Esophagus squamous epithelium (tissue), 5 donors: ENCODE data around the gene KRTAP20-2. TPM values are rescaled to one million over a fixed set of nuclear protein-coding genes. Genes with fewer than 3 reads are reported as not detected.

Experiments
- DNase-seq: peaks from one replicate; lab custom pipeline; 2025; lab: John Stamatoyannopoulos, UW
- H3K27ac ChIP-seq, 4 donors: fragments of 200-600 bp; sonication (generic); one replicate each; pipeline ENCODE4 v1.5.1; 2016 to 2019; ENCODE audit warnings: mild to moderate bottlenecking in 1 of 4
- H3K27me3 ChIP-seq, 4 donors: fragments of 200-600 bp; sonication (generic); 1 replicate in 3 of 4; 2 replicates in 1 of 4; pipeline versions ENCODE4 v1.5.1 to v1.6.0; 2017 to 2021; ENCODE audit warnings: antibody characterized with exemption in 1 of 4
- H3K36me3 ChIP-seq, 3 donors: fragments of 200-600 bp; sonication (generic); one replicate each; pipeline ENCODE4 v1.5.1; 2016 to 2019
- H3K4me1 ChIP-seq, 3 donors: fragments of 200-600 bp; sonication (generic); one replicate each; pipeline ENCODE4 v1.5.1; 2017 to 2019
- H3K4me3 ChIP-seq, 4 donors: fragments of 200-600 bp; sonication (generic); 1 replicate in 3 of 4; 2 replicates in 1 of 4; pipeline ENCODE4 v1.5.1; 2016 to 2019; ENCODE audit warnings: mild to moderate bottlenecking in 2 of 4, moderate library complexity in 1 of 4
- H3K9me3 ChIP-seq, 3 donors: fragments of 200-600 bp; sonication (generic); one replicate each; pipeline ENCODE4 v1.5.1; 2016 to 2019
- POLR2A ChIP-seq, 4 donors: fragments of 450-650 bp; IDR thresholded peaks; one replicate each; pipeline ENCODE4 v1.6.1; 2017; ENCODE audit warnings: antibody characterized with exemption in 4 of 4, mild to moderate bottlenecking in 4 of 4, moderate library complexity in 3 of 4
- WGBS, 2 donors: methylation state at CpG; one replicate each; pipeline ENCODE4 v1.1.5; 2018; 5-methylcytosine and 5-hydroxymethylcytosine counted together
- intact Hi-C: fragments of 100-400 bp; cut with DNase I; formaldehyde crosslinking; loops from one replicate; pipeline ENCODE4 v1.15.0; 2022
- total RNA-seq, 4 donors: library from RNA; depleted of rRNA; stranded (reverse); fragments of >200 nt; gene quantifications; one replicate each; pipeline ENCODE4 v1.1.0, GENCODE V29; 2016
- TF ChIP-seq, protein P1 (sequence below), 6 experiments: fragments of 450-650 bp in 4 of 6; fragments of 200-600 bp in 2 of 6; sonication (generic) in 2 of 6; IDR thresholded peaks; one replicate each; pipeline ENCODE4 v1.5.1; 2016 to 2019; ENCODE audit warnings: antibody characterized with exemption in 6 of 6, mild to moderate bottlenecking in 4 of 6, moderate library complexity in 4 of 6
- donor health status: DM: yes; HTN: yes; CAD: no.

Gene KRTAP20-2
- total RNA-seq, 4 donors from 2014 or later: not detected

- H3K27ac ChIP-seq: no peak overlapping the region
- H3K4me1 ChIP-seq: no peaks in the 10 kb centered on the region
- H3K4me3 ChIP-seq: no peak overlapping the region
- H3K9me3 ChIP-seq: peaks cover 0 to 13% (median 0%) of the 10 kb centered on the region in 3 donors
- no peaks in the 10 kb centered on the region for H3K36me3 ChIP-seq
- TF ChIP-seq POLR2A (IDR thresholded peaks at IDR 0.05): no peak
- TF ChIP-seq, protein P1, sequence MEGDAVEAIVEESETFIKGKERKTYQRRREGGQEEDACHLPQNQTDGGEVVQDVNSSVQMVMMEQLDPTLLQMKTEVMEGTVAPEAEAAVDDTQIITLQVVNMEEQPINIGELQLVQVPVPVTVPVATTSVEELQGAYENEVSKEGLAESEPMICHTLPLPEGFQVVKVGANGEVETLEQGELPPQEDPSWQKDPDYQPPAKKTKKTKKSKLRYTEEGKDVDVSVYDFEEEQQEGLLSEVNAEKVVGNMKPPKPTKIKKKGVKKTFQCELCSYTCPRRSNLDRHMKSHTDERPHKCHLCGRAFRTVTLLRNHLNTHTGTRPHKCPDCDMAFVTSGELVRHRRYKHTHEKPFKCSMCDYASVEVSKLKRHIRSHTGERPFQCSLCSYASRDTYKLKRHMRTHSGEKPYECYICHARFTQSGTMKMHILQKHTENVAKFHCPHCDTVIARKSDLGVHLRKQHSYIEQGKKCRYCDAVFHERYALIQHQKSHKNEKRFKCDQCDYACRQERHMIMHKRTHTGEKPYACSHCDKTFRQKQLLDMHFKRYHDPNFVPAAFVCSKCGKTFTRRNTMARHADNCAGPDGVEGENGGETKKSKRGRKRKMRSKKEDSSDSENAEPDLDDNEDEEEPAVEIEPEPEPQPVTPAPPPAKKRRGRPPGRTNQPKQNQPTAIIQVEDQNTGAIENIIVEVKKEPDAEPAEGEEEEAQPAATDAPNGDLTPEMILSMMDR (IDR thresholded peaks at IDR 0.05): no peak
- no peak for DNase-seq
- intact Hi-C loops: no loop called here
- H3K27me3 ChIP-seq: no peaks in the 10 kb centered on the region
Measured at GRCh38 chr21:30620080-30620479, 14.9 kb upstream of the KRTAP20-2 start.

GRCh38 chr21:30620522-30620921 is 14.5 kb upstream of the KRTAP20-2 start, which contains the start of gene KRTAP20-4:
KRTAP20-4 (plus strand) TSS chr21:30620627.
- no peaks in the 10 kb centered on the region for H3K27me3 ChIP-seq
- H3K36me3 ChIP-seq: no peaks in the 10 kb centered on the region
- peaks cover 0 to 17% (median 0%) of the 10 kb centered on the region in 3 donors for H3K9me3 ChIP-seq
- TF ChIP-seq, protein P1 (IDR thresholded peaks at IDR 0.05): no peak
- no peak for TF ChIP-seq POLR2A (IDR thresholded peaks at IDR 0.05)
- WGBS, 2 donors: 54 to 72% methylated on average over 3 of the region's 3 CpGs
- H3K4me1 ChIP-seq: no peaks in the 10 kb centered on the region
- H3K4me3 ChIP-seq: no peak within 1 kb of the TSS
- intact Hi-C loops: no loop called here
- no peak within 1 kb of the TSS for H3K27ac ChIP-seq
- DNase-seq: no peak

DNA sequence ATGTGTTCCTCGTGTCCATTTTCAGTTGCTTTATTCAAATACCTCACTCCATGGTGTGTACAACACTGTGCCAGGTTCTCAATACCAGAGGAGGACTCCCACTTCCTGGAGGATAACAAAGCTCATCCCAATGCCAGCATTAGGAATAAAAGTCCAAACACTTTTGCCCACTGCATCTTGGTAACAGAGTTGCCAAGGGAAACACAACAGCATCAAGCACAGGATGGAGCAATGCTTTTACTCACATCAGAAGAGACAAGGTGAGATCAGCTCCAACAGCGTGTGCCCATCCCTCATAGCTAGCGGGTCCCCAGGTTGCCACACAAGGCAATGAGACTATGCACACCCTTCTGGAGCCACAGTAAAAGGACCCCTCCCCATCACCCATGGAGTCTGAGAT is 11.6 kb upstream of the KRTAP20-2 start:
- 75 to 78% methylated on average over 3 of the region's 3 CpGs for WGBS, 2 donors
- Histone ChIP-seq H3K27ac (no peak overlapping the region), H3K4me3 (no peak overlapping the region), H3K36me3 (no peaks in the 10 kb centered on the region), H3K27me3 (no peaks in the 10 kb centered on the region), H3K4me1 (no peaks in the 10 kb centered on the region), H3K9me3 (peaks cover 0 to 20% (median 0%) of the 10 kb centered on the region in 3 donors)
- intact Hi-C loops: no loop called here
- TF ChIP-seq, protein P1 (IDR thresholded peaks at IDR 0.05): no peak
- TF ChIP-seq POLR2A (IDR thresholded peaks at IDR 0.05): no peak
- DNase-seq: no peak

DNA sequence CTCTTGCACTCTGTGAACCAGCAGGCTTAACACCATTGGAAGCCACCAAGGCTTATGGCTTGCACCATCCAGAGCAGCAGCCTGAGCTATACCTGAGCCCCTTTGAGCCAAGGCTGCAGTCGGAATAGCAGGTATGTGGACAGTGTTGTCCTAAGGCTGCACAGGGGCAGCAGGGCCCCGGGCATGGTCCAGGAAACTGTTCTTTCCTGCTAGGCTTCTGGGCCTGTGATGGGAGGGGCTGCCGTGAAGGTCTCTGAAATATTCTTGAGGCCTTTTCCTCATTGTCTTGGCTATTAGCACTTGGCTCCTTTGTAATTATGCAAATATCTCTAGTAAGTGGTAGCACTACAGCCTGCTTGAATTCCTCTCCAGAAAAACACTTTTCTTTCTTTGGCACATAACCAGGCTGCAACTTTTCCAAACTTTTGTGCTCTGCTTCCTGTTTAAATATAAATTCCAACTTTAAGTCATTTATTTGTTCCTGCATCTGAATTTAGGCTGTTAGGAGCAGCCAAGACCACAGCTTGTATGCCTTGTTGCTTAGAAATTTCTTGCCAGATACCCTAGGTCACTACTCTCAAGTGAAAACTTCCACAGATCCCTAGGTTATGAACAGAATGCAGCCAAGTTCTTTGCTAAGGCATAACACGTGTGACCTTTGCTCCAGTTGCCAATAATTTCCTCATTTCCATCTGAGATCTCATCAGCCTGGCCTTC is 9.4 kb upstream of the KRTAP20-2 start:
- peaks cover 0 to 20% (median 0%) of the 10 kb centered on the region in 3 donors for H3K9me3 ChIP-seq
- H3K4me3 ChIP-seq: no peak overlapping the region

GRCh38 chr21:30628109-30628508 is 6.9 kb upstream of the KRTAP20-2 start:
- no peak for TF ChIP-seq POLR2A (IDR thresholded peaks at IDR 0.05)
- TF ChIP-seq, protein P1 (IDR thresholded peaks at IDR 0.05): no peak
- Histone ChIP-seq H3K4me3 (no peak overlapping the region), H3K4me1 (no peaks in the 10 kb centered on the region), H3K27ac (no peak overlapping the region), H3K36me3 (no peaks in the 10 kb centered on the region), H3K9me3 (peaks cover 0 to 15% (median 0%) of the 10 kb centered on the region in 3 donors), H3K27me3 (no peaks in the 10 kb centered on the region)
- no peak for DNase-seq
- 72 to 75% methylated on average over 4 of the region's 4 CpGs for WGBS, 2 donors
- intact Hi-C loops: no loop called here

More for the DNA sequence above, 9.4 kb upstream of the KRTAP20-2 start:
- Histone ChIP-seq H3K27me3 (no peaks in the 10 kb centered on the region), H3K27ac (no peak overlapping the region), H3K36me3 (no peaks in the 10 kb centered on the region), H3K4me1 (no peaks in the 10 kb centered on the region)
- 49 to 70% methylated on average over 4 of the region's 4 CpGs for WGBS, 2 donors
- TF ChIP-seq, protein P1 (IDR thresholded peaks at IDR 0.05): no peak
- TF ChIP-seq POLR2A (IDR thresholded peaks at IDR 0.05): no peak
- intact Hi-C loops: no loop called here
- DNase-seq: no peak
